Measurements from ENCODE around the gene ODF4.

DNA sequence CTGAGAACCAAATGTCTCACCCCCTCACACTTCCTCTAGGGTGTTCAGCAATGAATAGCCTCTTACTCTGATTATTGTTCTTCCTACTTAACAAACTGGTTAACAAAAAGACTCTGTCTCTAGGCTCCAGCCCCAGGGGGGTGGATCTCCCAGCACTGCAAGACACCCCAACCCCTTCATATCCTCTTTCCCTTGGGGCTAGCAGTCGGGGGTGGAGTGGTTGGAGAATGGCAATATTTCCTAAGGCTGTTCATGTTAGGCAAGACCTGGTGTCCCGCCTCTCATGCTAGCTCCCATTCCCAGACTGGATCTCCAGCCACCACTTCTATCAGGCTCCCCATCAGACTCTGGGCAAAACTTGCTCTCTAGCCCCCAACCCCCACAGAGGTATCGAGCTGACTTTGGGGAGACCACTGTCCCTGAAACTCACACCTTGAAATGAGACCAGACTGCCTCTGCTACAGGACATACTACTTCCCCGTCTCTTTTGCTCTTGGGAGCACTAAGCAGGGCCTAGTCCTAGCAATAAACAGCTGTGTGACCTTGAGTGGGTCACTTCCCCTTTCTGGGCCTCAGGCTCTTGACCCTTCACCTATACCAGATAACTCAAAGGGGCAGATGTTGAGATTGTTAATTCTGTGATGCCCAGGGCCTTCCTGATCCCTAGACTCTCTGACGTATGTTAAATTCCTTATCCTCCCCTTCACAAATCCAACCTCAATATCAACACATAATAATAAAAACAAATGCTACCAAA is 46.8 kb upstream of the ODF4 start:
- TF ChIP-seq, protein P1, sequence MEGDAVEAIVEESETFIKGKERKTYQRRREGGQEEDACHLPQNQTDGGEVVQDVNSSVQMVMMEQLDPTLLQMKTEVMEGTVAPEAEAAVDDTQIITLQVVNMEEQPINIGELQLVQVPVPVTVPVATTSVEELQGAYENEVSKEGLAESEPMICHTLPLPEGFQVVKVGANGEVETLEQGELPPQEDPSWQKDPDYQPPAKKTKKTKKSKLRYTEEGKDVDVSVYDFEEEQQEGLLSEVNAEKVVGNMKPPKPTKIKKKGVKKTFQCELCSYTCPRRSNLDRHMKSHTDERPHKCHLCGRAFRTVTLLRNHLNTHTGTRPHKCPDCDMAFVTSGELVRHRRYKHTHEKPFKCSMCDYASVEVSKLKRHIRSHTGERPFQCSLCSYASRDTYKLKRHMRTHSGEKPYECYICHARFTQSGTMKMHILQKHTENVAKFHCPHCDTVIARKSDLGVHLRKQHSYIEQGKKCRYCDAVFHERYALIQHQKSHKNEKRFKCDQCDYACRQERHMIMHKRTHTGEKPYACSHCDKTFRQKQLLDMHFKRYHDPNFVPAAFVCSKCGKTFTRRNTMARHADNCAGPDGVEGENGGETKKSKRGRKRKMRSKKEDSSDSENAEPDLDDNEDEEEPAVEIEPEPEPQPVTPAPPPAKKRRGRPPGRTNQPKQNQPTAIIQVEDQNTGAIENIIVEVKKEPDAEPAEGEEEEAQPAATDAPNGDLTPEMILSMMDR (IDR thresholded peaks at IDR 0.05; ENCODE audit: insufficient read depth, low read length, poor library complexity, severe bottlenecking), result no peak
- no peak for TF ChIP-seq EZH2phosphoT487 (conservative IDR thresholded peaks at IDR 0.05; ENCODE audit: low read length)
